ENCODE results near the gene SH2D4B. TPM values are rescaled to one million over a fixed set of nuclear protein-coding genes. Genes with fewer than 3 reads are reported as not detected.

SH2D4B gene
- total RNA-seq, 1 experiment from 2014 or later: 0.22 TPM

- Histone ChIP-seq H3K79me2 (ENCODE audit: insufficient read depth, low read length) (no peaks in the 10 kb centered on the region), H4K20me1 (ENCODE audit: insufficient read depth) (no peaks in the 10 kb centered on the region), H3K27ac (ENCODE audit: low read depth, low read length) (no peak overlapping the region), H3K4me3 (replicated peaks in 1 of 2; ENCODE audit: low read depth in 1 of 2, low read length in 2 of 2) (no peak overlapping the region), H3K9me3 (ENCODE audit: control insufficient read depth in 1 of 2, insufficient read depth in 1 of 2, low read depth in 1 of 2, low read length in 2 of 2) (no peaks in the 10 kb centered on the region), H3K4me2 (ENCODE audit: low read length) (no peak overlapping the region), H3K9ac (ENCODE audit: low read length) (no peak overlapping the region), H3K36me3 (ENCODE audit: control insufficient read depth in 1 of 2, insufficient read depth in 2 of 2, low read length in 2 of 2) (no peaks in the 10 kb centered on the region), H3K4me1 (ENCODE audit: control insufficient read depth in 1 of 2, insufficient read depth in 2 of 2, low read length in 2 of 2) (no peaks in the 10 kb centered on the region), H3K9me2 (ENCODE audit: insufficient read depth) (no peaks in the 10 kb centered on the region), H3K27me3 (ENCODE audit: insufficient read depth, low read length) (no peaks in the 10 kb centered on the region), H2AFZ (ENCODE audit: low read depth, low read length, poor library complexity, severe bottlenecking) (no peak overlapping the region)
- DNase-seq (ENCODE audit: low read depth, low spot score): no peak
- ChIA-PET CTCF (interaction anchor here (1.8 kb wide), 1 partner anchor 15 kb away, joined by 7 read pairs; no protein-coding TSS in a partner anchor), POLR2A (no interaction called here), RAD21 (ENCODE audit: low non-redundant PET in 1 of 2, low total read pairs in 2 of 2, uncharacterized antibody in 2 of 2, unreplicated experiment in 2 of 2) (no interaction called here)
- no TSS peak for BruUV-seq (replicated peaks)
- intact Hi-C loops (cut with micrococcal nuclease): no loop called here
- no peak for TF ChIP-seq JUND (IDR thresholded peaks at IDR 0.05)
- TF ChIP-seq POLR2A (IDR thresholded peaks at IDR 0.05; ENCODE audit: borderline replicate concordance, extremely low read depth, insufficient read depth, insufficient read length): no peak
- no peak for TF ChIP-seq EZH2 (IDR thresholded peaks at IDR 0.05)
- TF ChIP-seq ZFX (IDR thresholded peaks at IDR 0.05): no peak
- TF ChIP-seq ZNF274 (IDR thresholded peaks at IDR 0.05; ENCODE audit: low read depth, low read length): no peak
- no peak for TF ChIP-seq EGR1 (IDR thresholded peaks at IDR 0.05; ENCODE audit: low read depth)
- TF ChIP-seq POLR2AphosphoS5 (IDR thresholded peaks at IDR 0.05; ENCODE audit: low read depth, low read length): no peak
- no peak for TF ChIP-seq REST (IDR thresholded peaks at IDR 0.05; ENCODE audit: low read depth)
- no peak for TF ChIP-seq YY1 (IDR thresholded peaks at IDR 0.05; ENCODE audit: extremely low read depth, insufficient replicate concordance, low read depth, low read length)
- no peak for TF ChIP-seq ELF1 (IDR thresholded peaks at IDR 0.05; ENCODE audit: borderline replicate concordance, low read depth)
- TF ChIP-seq SIN3A (IDR thresholded peaks at IDR 0.05; ENCODE audit: low read depth): no peak
- TF ChIP-seq CEBPB (IDR thresholded peaks at IDR 0.05; ENCODE audit: low read depth): no peak
- no peak for TF ChIP-seq SRF (IDR thresholded peaks at IDR 0.05; ENCODE audit: low read depth)
- TF ChIP-seq SP1 (IDR thresholded peaks at IDR 0.05; ENCODE audit: low read depth): no peak
- no peak for TF ChIP-seq ZBTB33 (IDR thresholded peaks at IDR 0.05; ENCODE audit: extremely low read depth, insufficient replicate concordance, low read length)
- no peak for TF ChIP-seq EZH2phosphoT487 (IDR thresholded peaks at IDR 0.05; ENCODE audit: borderline replicate concordance)
- no peak for TF ChIP-seq ATF3 (IDR thresholded peaks at IDR 0.05)
- no peak for ATAC-seq
Measured at GRCh38 chr10:80611481-80612185, 73.9 kb downstream of the SH2D4B start.
